GM19467 (cell line): ENCODE data around the gene NOP9.

ENCODE experiments used
- ATAC-seq: cut with Tn5 transposase; IDR thresholded peaks from one replicate; pipeline ENCODE4 v1.9.1; 2021; ENCODE audit warnings: mild to moderate bottlenecking, moderate library complexity; ENCODE audit not compliant: unreplicated experiment

NOP9 gene

DNA sequence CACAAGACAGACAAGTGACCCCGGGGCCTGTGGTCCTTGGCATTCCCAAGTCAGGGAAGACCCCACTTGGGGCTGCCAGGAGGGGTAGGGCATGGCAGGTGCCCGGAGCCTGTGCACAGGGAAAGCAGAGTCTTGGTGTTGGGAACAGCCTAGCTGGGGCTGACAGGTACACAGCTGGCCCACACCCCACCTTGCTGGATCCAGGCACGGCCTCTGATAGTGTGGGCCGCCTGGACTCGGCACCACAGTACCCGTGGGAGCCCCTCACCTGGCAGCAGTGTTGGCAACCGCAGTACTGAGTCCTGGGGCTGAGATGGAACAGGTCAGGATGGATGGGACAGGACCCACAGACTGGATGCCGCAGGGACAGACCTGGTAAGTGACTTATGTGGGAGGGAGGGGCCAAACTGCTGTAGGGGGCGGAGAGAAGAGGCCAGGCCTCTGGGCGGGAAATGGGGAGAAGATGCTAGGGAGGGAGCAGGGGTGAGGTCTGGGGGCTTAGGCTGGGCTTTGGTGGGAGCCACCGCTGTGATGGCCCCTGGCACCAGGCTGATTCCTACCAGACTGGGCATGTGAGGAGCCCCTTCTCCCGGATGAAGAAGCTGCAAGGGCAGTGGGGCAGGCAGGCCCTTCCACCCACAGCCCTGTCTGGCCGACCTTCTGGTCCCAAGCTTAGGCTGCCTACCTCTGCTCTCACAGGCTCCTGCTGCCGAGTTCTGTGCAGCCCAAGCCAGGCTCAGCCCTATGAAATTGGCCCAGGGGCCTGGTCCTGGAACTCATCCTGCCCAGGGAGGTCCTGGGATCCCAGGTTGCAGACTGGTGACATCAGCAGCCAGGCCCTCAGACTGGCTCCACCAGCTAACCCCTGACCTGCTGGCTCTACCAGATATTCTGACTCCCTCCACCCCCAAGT lies 36.6 kb upstream of the NOP9 start, which contains the start of gene TGM1:
Gene TGM1 (minus strand): TSS at position 357 of the 913 bp plus-strand sequence. CDS start 825 bp downstream, outside the sequence.
- no peak for ATAC-seq

- ATAC-seq: no peak
Observed at GRCh38 chr14:24263848-24264247, 35.8 kb upstream of the NOP9 start.

GRCh38 chr14:24264298-24264697 lies 35.4 kb upstream of the NOP9 start:
- no peak for ATAC-seq

DNA sequence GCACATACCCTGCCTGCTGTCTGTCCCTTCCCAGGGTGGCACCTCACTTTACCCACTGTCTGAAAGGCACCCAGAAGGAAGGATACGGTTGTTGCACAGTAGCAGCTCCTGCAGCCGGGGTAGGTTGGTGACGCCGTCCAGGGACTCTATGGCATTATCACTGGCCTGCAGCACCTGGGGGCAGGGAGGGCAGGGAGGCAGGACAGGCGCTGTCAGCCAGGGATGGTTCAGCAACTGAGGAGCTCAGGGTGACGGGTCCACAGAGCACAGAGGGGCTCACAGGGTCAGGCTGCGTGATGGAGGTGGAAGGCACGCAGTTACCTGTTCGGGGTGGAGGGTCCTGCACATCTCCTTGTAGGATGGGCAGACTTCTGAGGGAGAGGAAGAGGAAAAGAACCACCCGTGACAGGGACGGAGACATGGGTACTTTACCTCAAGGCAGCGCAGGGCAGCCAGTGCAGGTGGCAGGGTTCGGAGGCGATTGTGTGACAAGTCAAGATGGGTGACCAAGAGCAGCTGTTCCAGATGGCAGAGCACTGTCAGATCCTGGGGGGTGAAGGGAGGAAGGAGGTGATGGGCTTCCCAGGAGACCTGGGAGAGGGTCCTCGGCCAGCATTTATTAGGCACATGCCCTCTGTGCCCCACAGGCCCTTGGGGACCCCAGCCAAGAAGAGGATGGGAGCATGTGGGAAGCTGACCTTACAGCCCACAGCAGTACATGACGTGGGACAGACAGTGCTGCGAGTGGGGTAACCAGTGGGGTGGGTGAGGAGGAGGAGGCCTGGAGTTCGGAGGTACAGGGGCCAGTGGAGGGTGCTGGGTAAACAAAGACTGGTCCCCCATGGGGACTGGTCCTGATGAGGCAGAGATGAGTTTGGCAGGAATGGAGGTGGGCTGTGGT lies 33.1 kb upstream of the NOP9 start:
- no peak for ATAC-seq

GRCh38 chr14:24267516-24267915 lies 32.1 kb upstream of the NOP9 start:
- ATAC-seq: no peak

DNA sequence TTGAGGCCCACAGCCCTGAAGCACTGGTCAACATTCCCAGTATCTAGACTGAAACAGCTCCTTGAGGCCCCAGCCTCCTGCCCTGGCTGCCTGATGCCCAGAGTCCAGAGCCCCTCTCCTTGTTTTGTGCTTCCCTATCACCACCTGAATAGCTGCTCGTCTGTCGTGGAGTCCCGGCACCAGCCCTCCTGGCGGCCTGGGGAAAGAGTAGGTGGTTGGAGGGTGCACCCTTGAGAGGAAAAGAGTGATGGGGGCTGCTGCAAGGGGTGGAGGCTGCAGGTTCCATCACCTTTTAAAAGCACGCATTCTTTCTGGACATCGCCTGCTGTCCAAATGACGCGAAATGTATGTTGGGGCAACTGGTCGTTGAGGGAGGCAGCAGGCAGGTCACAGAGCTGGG lies 31.4 kb upstream of the NOP9 start:
- no peak for ATAC-seq

- ATAC-seq: no peak
Observed at GRCh38 chr14:24269368-24269767, 30.3 kb upstream of the NOP9 start.

- ATAC-seq: no peak
Observed at GRCh38 chr14:24269910-24270536, 29.6 kb upstream of the NOP9 start.

DNA sequence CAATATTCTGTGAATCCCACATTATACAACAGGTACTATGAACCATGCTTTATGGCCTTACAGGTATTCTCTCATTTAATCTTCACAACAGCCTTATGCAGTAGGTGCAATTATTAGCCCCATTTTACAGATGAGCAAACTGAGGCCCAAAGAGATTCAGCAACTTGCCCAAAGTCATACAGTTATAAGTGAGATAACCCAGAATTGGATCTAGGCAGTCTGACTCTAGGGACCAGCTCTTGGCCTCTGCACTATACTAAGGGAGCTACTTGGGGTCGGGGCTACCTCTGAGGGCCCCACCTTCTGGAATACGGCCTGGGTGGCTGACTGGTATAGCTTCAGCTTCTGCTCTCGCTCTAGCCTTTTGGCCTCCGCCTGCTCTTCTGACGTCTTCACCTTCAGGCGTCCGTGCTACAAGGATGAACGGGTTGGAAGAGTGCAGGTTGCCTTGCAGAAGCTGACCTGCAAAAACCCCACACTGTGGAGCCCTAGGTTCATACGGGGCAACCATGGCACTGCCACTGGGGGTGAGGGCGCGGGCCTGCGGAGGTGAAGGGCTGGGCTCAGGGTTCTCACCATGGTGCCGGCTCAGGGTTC lies 29.0 kb upstream of the NOP9 start:
- ATAC-seq: no peak

DNA sequence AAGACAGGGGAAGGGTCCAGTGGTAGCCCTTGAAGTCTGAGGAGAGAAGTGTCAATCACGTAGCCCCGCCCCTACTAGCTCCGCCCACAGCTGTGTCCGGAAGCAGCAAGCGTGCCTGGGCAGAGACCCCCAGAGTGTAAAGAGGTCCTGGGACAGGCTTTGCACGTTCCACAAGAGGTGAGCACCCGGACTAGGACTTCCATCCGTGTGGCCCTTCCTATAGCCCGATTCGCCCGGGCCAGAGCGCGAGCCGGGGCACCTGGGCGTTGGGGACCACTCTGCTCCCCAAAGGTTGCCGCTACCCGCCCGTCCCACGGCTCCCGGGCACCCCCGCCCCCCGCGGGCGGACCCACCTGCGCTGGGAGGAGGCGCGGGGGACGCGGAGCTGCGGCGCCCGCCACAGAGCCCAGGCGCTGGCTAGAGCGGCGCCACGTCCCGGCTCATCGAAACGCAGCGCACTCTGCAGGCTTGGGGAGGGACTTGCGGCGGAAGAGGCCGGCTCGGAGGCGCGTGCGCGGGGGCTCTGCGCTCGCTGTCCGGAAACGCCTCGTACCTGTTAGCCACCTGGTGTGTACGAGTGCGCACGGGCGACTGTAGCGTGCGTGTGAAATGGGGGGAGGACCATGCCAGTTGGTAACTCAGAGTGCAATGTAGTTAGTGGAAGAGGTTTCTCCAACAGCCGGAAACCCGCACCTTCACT lies 28.4 kb upstream of the NOP9 start, which contains the start of gene RABGGTA:
Gene RABGGTA (minus strand): TSS at position 464 of the 700 bp plus-strand sequence. CDS start 482 bp downstream, outside the sequence.
- ATAC-seq: peak; percentile 85

GRCh38 chr14:24271834-24272263 lies 27.8 kb upstream of the NOP9 start:
- no peak for ATAC-seq

- ATAC-seq: no peak
Observed at GRCh38 chr14:24272467-24272866, 27.2 kb upstream of the NOP9 start.

DNA sequence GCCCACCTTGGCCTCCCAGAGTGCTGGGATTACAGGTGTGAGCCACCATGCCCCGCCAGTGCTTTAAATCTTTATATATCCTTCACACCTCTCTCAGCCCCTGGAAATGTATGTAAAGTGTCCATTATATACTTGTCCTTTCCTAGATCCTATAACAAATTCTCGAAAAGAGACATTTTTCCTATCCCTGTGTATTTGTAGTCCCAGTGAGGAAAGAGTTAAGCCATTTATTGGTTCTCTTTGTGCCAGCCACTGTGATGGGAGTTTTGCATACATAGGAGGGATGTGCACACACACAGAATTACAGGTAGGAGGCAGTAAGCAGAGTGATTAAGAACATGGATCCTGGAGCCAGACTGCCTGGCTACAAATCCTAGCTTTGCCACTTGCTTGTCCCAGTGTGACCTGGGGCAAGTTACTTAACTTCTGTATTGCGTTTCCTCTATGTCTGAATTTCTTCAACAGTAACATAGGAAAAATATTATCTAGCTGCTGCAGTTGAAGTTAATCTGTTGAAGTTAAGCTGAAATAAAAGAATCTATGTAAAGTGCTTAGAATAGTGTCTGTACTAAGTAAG lies 26.1 kb upstream of the NOP9 start:
- no peak for ATAC-seq

GRCh38 chr14:24274101-24274543 lies 25.5 kb upstream of the NOP9 start:
- ATAC-seq: peak; percentile 37

DNA sequence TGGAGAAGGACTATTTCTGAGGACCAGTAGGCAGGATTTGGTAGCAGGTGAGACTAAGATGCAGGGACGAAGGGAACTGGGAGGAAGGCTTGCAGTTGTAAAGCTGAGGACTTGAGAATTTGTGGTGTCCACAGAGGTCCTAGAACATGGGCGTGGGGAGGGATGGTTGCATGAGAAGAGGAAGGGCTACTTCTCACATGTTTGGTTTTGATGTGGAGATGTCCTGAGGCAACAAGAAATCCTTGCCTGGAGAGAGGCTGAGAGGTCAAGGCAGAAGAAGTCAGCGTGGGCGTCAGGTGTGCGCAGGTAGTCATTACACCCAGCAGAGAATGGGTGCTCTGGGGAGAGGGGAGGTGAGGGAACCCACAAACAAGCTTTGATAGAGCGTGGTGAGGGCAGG lies 22.6 kb upstream of the NOP9 start:
- ATAC-seq: no peak

- no peak for ATAC-seq
Observed at GRCh38 chr14:24277606-24278321, 21.9 kb upstream of the NOP9 start.

GRCh38 chr14:24278424-24278823 lies 21.2 kb upstream of the NOP9 start:
- no peak for ATAC-seq

DNA sequence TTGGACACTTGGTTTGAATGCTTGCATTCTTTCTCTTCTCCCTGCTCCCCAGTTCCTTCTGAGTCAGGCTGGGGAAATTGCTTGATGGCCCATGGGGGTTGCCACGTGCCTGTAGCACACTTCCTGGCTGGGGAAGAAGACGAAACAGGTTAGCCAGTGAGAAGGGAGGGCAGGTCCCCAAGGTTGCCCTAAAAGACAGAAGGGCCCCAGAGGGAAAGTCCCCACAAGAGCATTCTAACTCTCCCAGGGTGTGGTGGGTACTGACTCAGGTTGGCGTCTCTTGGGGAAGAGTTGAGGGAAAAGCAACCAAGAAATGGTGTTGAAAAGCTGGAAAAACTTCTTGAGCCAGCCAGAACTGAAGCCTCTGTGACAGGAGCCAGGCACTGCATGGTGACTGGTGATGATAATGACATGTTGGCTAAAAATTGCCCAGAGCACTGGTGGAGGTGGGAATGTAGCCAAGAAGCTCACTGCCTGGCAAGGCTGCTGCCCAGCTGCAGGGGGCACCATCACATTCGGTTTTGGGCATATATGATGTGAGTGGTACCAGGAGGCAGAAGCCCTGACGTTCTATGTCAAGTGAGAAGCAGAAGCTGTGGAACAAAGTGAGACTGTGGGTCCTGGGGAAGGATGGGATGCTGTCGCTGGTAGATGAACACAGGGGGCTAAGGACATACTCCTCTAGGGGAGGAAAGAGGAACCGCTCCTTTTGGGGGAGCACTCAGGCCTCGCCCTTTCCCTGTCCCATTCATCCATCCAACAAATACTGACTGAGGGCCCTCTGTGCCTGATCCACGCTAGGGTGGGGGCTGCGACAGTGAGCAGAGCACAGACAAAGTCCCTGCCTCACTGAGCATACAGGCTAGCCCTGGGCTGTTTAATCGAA lies 20.1 kb upstream of the NOP9 start:
- no peak for ATAC-seq
